Mammary epithelial cell (primary cell): ENCODE results near the gene DMXL2.
"Not testable (repeated sequence)": the region's sequence is repeated elsewhere in the genome, so short reads cannot be mapped to it uniquely, and the experiment has no call there.

ENCODE experiments used
- CTCF ChIP-seq, 2 donors: IDR thresholded peaks in 1 of 2; conservative IDR thresholded peaks in 1 of 2; 2 replicates each; pipeline ENCODE4 v1.5.1; 2011 to 2012; ENCODE audit warnings: inconsistent platforms in 2 of 2, low read length in 2 of 2, mild to moderate bottlenecking in 2 of 2, control low read depth in 1 of 2, low read depth in 1 of 2; ENCODE audit not compliant: insufficient read depth in 1 of 2; ENCODE audit errors: extremely low read depth in 1 of 2
- EZH2 ChIP-seq: IDR thresholded peaks from 2 replicates; pipeline ENCODE4 v1.6.1; 2012; ENCODE audit warnings: low read length, inconsistent platforms, borderline replicate concordance

GRCh38 chr15:51446029-51446744, 176.4 kb downstream of the DMXL2 start:
- TF ChIP-seq CTCF (conservative IDR thresholded peaks at IDR 0.05 in 1 of 2, IDR thresholded peaks at IDR 0.05 in 1 of 2; ENCODE audit: extremely low read depth in 1 of 2, insufficient read depth in 1 of 2, low read depth in 1 of 2, low read length in 2 of 2); EZH2: not testable (repeated sequence)
